ENCODE results near the gene ANKH. TPM values are rescaled to one million over a fixed set of nuclear protein-coding genes. Genes with fewer than 3 reads are reported as not detected.
"Not testable (repeated sequence)": the region's sequence is repeated elsewhere in the genome, so short reads cannot be mapped to it uniquely, and the experiment has no call there.

The ANKH gene
- total RNA-seq, 1 experiment from 2014 or later: 65.2 TPM

DNA sequence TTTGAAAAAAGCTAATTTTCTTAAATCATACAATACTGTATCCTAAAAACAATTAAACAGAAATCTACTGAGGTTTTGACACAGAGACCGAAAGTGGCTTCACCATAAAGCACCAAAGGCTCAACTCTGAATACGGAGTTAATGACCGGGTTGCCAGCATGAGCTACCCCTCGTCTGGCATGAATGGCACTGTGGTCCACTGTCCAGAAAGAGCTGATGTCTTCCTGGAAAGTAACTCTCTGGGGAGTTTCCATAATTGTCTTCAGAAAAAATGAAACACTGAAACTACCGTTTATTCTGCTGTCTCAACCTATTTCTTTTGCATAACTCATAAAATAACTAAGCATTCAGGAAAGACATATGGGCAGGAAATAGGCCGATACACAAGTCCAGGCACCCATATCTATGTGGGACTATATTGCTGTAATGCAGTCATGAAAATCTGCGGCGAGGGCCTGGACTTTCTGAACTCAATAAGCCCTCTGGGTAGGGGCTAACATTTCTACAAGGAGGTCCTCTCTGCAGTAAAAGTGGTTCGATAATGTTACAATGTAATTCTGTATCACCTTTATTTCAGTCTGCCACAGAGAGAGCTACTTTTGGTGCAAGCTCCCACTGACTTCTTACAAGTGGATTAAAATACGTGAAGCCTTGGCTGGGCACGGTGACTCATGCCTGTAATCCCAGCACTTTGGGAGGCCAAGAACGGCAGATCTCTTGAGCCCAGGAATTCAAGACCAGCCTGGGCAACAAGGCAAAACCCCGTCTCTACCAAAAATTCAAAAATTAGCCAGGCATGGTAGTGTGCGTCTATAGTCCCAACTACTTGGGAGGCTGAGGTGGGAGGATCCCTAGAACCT is 52.4 kb downstream of the ANKH start (continued):
- TF ChIP-seq, protein P1, sequence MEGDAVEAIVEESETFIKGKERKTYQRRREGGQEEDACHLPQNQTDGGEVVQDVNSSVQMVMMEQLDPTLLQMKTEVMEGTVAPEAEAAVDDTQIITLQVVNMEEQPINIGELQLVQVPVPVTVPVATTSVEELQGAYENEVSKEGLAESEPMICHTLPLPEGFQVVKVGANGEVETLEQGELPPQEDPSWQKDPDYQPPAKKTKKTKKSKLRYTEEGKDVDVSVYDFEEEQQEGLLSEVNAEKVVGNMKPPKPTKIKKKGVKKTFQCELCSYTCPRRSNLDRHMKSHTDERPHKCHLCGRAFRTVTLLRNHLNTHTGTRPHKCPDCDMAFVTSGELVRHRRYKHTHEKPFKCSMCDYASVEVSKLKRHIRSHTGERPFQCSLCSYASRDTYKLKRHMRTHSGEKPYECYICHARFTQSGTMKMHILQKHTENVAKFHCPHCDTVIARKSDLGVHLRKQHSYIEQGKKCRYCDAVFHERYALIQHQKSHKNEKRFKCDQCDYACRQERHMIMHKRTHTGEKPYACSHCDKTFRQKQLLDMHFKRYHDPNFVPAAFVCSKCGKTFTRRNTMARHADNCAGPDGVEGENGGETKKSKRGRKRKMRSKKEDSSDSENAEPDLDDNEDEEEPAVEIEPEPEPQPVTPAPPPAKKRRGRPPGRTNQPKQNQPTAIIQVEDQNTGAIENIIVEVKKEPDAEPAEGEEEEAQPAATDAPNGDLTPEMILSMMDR (IDR thresholded peaks at IDR 0.05 in 2 of 3, conservative IDR thresholded peaks at IDR 0.05 in 1 of 3; ENCODE audit: borderline replicate concordance in 1 of 3, insufficient read depth in 1 of 3, low read depth in 2 of 3, low read length in 2 of 3): no peak
- no peak for TF ChIP-seq CEBPB (IDR thresholded peaks at IDR 0.05; ENCODE audit: low read depth)

DNA sequence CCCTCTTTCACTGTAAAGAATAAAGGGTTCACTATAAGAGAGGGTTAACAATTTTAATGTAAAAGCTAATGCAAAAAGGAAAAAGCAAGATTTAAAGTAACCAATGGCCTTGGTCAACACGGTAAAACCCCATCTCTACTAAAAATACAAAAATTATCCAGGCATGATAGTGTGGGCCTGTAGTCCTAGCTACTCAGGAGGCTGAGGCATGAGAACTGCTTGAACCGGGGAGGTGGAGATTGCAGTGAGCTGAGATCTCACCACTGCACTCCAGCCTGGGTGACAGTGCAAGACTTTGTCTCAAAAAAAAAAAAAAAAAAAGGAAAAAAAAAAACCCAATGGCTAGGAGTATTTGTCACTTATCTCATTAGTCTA is 53.8 kb downstream of the ANKH start:
- RAD21 ChIA-PET (ENCODE audit: low non-redundant PET in 1 of 2, low total read pairs in 2 of 2, uncharacterized antibody in 2 of 2, unreplicated experiment in 2 of 2); H3K9me3 ChIP-seq (ENCODE audit: control insufficient read depth in 1 of 2, insufficient read depth in 1 of 2, low read depth in 1 of 2, low read length in 2 of 2); H3K36me3 ChIP-seq (ENCODE audit: control insufficient read depth in 1 of 2, insufficient read depth in 2 of 2, low read length in 2 of 2); BruUV-seq (replicated peaks); H3K79me2 ChIP-seq (ENCODE audit: insufficient read depth, low read length); H3K9ac ChIP-seq (ENCODE audit: low read length); CTCF ChIA-PET; H4K20me1 ChIP-seq (ENCODE audit: insufficient read depth); H3K4me2 ChIP-seq (ENCODE audit: low read length); DNase-seq (ENCODE audit: low read depth, low spot score); H2AFZ ChIP-seq (ENCODE audit: low read depth, low read length, poor library complexity, severe bottlenecking); ATAC-seq; POLR2A ChIA-PET; H3K4me3 ChIP-seq (replicated peaks in 1 of 2; ENCODE audit: low read depth in 1 of 2, low read length in 2 of 2); H3K27me3 ChIP-seq (ENCODE audit: insufficient read depth, low read length); H3K9me2 ChIP-seq (ENCODE audit: insufficient read depth); H3K27ac ChIP-seq (ENCODE audit: low read depth, low read length); intact Hi-C loops (cut with micrococcal nuclease): not testable (repeated sequence)
- H3K4me1 ChIP-seq (ENCODE audit: control insufficient read depth in 1 of 2, insufficient read depth in 2 of 2, low read length in 2 of 2): peaks cover 4 to 13% of the 10 kb centered on the region in 2 experiments; a peak in 3 of 4 replicates
